OCI-LY7 (cell line): ENCODE data around the gene THSD7B.

Source experiments
- EZH2phosphoT487 ChIP-seq: fragments of 200-600 bp; sonication (generic); IDR thresholded peaks from 2 replicates; pipeline ENCODE4 v1.6.1; 2018; ENCODE audit warnings: low read depth, borderline replicate concordance, mild to moderate bottlenecking, mixed run types, antibody characterized with exemption, low read length, moderate library complexity, mixed read lengths
- TF ChIP-seq, protein P1 (sequence below): fragments of 200-600 bp; sonication (generic); conservative IDR thresholded peaks from 2 replicates; pipeline ENCODE4 v1.5.1; 2014; ENCODE audit warnings: mild to moderate bottlenecking, antibody characterized with exemption, low read length, moderate library complexity, mixed read lengths

DNA sequence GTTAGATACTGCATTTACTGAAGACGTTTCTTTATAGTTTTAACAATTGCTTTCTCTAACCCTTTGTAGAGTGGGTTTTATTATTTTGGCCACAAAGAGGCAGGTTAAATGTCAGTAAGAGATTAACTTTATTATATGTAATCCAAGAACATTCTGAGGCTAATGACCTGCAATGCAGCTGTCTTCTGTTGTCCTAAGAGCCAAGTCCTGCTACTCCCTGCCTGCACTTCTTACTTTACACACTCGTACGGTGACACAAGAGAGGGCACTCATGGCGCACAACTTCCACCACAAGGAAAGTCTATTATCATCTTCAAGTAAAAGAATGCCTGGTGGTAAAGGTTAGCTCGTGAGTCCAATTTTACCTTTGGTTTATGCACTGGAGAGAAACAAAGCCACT is 727.9 kb downstream of the THSD7B start:
- TF ChIP-seq, protein P1, sequence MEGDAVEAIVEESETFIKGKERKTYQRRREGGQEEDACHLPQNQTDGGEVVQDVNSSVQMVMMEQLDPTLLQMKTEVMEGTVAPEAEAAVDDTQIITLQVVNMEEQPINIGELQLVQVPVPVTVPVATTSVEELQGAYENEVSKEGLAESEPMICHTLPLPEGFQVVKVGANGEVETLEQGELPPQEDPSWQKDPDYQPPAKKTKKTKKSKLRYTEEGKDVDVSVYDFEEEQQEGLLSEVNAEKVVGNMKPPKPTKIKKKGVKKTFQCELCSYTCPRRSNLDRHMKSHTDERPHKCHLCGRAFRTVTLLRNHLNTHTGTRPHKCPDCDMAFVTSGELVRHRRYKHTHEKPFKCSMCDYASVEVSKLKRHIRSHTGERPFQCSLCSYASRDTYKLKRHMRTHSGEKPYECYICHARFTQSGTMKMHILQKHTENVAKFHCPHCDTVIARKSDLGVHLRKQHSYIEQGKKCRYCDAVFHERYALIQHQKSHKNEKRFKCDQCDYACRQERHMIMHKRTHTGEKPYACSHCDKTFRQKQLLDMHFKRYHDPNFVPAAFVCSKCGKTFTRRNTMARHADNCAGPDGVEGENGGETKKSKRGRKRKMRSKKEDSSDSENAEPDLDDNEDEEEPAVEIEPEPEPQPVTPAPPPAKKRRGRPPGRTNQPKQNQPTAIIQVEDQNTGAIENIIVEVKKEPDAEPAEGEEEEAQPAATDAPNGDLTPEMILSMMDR = no peak
- no peak for TF ChIP-seq EZH2phosphoT487
